Measurements from ENCODE around the gene COL4A3. TPM values are rescaled to one million over a fixed set of nuclear protein-coding genes. Genes with fewer than 3 reads are reported as not detected.

COL4A3 gene
- total and polyA plus RNA-seq, 9 of the 15 experiments (the other 6 are each of a cell fraction or from before 2014, with no cell fraction given), result not detected

DNA sequence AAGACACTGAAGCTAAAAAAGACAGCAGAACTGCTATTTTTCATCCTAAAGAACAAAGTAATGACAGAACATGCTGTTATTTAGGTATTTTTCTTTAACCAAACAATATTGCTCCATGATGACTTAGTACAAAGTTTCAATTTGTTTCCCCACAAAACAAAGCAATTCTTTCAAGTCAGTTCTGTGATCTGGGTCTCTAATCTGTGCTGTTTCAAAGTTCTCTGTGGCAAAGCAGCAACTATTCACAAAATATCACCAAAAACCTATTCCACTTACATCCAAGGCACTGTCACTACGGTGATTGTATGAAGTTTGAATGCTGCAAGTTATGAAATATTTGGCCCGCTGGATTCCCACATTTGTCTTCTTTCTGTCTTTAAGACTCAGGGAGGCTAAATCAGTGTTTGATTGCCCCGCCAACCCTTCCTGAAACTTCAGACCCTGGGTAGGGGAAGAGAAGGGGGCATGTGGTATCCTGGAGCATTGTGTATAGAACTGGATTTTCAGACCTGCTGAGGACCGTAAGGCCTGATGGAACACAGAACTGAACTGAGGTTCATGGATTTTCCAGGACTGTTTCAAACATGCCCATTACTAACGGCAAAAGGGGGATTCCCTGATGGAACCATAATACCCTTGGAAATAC is 147.6 kb downstream of the COL4A3 start (continued):
- TF ChIP-seq, protein P1, sequence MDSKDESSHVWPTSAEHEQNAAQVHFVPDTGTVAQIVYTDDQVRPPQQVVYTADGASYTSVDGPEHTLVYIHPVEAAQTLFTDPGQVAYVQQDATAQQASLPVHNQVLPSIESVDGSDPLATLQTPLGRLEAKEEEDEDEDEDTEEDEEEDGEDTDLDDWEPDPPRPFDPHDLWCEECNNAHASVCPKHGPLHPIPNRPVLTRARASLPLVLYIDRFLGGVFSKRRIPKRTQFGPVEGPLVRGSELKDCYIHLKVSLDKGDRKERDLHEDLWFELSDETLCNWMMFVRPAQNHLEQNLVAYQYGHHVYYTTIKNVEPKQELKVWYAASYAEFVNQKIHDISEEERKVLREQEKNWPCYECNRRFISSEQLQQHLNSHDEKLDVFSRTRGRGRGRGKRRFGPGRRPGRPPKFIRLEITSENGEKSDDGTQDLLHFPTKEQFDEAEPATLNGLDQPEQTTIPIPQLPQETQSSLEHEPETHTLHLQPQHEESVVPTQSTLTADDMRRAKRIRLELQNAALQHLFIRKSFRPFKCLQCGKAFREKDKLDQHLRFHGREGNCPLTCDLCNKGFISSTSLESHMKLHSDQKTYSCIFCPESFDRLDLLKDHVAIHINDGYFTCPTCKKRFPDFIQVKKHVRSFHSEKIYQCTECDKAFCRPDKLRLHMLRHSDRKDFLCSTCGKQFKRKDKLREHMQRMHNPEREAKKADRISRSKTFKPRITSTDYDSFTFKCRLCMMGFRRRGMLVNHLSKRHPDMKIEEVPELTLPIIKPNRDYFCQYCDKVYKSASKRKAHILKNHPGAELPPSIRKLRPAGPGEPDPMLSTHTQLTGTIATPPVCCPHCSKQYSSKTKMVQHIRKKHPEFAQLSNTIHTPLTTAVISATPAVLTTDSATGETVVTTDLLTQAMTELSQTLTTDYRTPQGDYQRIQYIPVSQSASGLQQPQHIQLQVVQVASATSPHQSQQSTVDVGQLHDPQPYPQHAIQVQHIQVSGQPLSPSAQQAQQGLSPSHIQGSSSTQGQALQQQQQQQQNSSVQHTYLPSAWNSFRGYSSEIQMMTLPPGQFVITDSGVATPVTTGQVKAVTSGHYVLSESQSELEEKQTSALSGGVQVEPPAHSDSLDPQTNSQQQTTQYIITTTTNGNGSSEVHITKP (IDR thresholded peaks at IDR 0.05; ENCODE audit: partially characterized antibody), result no peak
- TF ChIP-seq SRF (CRISPR knock-in tag; IDR thresholded peaks at IDR 0.05) (no peak), SMARCE1 (IDR thresholded peaks at IDR 0.05) (no peak), RBFOX2 (IDR thresholded peaks at IDR 0.05; ENCODE audit: low read depth, low read length) (no peak), CC2D1A (IDR thresholded peaks at IDR 0.05) (no peak), HLTF (IDR thresholded peaks at IDR 0.05) (no peak)

DNA sequence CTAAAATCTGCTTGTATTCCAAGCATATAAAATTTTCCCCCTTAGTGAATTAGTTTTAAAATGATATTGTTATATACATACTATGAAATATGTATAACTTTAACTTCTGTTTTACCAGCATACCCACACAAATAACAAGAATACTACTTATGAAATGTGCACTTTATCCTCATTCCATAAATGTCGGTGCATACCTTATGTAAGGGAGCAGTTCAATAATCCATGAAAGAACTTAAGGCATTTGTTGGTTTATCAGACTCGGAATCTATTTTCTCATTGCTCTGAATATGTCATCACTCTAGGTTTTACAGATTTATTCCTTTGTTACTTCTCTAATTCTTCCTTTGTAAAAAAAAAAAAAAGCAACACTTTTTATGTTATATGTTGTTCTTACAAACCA is 148.2 kb downstream of the COL4A3 start:
- Histone ChIP-seq H3K9me3 (replicated peaks; ENCODE audit: control insufficient read depth, insufficient read depth, low read depth, low read length) (no peaks in the 10 kb centered on the region), H3K4me2 (ENCODE audit: insufficient read depth, low read length) (no peak overlapping the region), H3K36me3 (ENCODE audit: control insufficient read depth, insufficient read depth, low read length) (no peaks in the 10 kb centered on the region), H3K9ac (ENCODE audit: insufficient read depth in 1 of 2, low read depth in 2 of 2, low read length in 2 of 2) (no peak overlapping the region), H3K27me3 (ENCODE audit: control insufficient read depth in 2 of 2, insufficient read depth in 2 of 2, low read length in 2 of 2) (no peaks in the 10 kb centered on the region; a peak in 2 of 5 replicates), H3K79me2 (ENCODE audit: control insufficient read depth, insufficient read depth, low read length) (no peaks in the 10 kb centered on the region), H3K4me3 (no peak overlapping the region), H3K27ac (ENCODE audit: extremely low read depth, low read depth, low read length) (no peak overlapping the region), H4K20me1 (replicated peaks; ENCODE audit: control insufficient read depth, insufficient read depth, low read length) (no peaks in the 10 kb centered on the region), H3K4me1 (replicated peaks in 1 of 2; ENCODE audit: control insufficient read depth in 2 of 2, insufficient read depth in 2 of 2, low read length in 2 of 2) (no peaks in the 10 kb centered on the region), H2AFZ (ENCODE audit: low read depth, low read length) (no peak overlapping the region), H3K9me1 (ENCODE audit: control insufficient read depth, insufficient read depth, low read length) (no peaks in the 10 kb centered on the region)
- ChIA-PET POLR2A (no interaction called here), CTCF (ENCODE audit: low intra/inter-chr PET ratio) (no interaction called here)
- TF ChIP-seq SMC3 (conservative IDR thresholded peaks at IDR 0.05; ENCODE audit: insufficient read depth, low read depth, low read length) (no peak), CHCHD3 (CRISPR knock-in tag; IDR thresholded peaks at IDR 0.05) (no peak), MTA2 (IDR thresholded peaks at IDR 0.05; ENCODE audit: low read depth) (no peak), EP300 (IDR thresholded peaks at IDR 0.05; ENCODE audit: low read length) (no peak)
- TF ChIP-seq, protein P2, sequence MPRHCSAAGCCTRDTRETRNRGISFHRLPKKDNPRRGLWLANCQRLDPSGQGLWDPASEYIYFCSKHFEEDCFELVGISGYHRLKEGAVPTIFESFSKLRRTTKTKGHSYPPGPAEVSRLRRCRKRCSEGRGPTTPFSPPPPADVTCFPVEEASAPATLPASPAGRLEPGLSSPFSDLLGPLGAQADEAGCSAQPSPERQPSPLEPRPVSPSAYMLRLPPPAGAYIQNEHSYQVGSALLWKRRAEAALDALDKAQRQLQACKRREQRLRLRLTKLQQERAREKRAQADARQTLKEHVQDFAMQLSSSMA (CRISPR knock-in tag; IDR thresholded peaks at IDR 0.05), result no peak
- TF ChIP-seq, protein P3, sequence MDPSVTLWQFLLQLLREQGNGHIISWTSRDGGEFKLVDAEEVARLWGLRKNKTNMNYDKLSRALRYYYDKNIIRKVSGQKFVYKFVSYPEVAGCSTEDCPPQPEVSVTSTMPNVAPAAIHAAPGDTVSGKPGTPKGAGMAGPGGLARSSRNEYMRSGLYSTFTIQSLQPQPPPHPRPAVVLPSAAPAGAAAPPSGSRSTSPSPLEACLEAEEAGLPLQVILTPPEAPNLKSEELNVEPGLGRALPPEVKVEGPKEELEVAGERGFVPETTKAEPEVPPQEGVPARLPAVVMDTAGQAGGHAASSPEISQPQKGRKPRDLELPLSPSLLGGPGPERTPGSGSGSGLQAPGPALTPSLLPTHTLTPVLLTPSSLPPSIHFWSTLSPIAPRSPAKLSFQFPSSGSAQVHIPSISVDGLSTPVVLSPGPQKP (CRISPR knock-in tag; IDR thresholded peaks at IDR 0.05), result no peak
- no peak for ATAC-seq
- DNase-seq (ENCODE audit: extremely low read depth in 1 of 4, low spot score in 3 of 4), result no peak
- no TSS peak for BruUV-seq (replicated peaks)
- intact Hi-C loops (cut with micrococcal nuclease) (no loop called here), in situ Hi-C loops (cut with MboI) (no loop called here)
- FAIRE-seq, result no peak
- WGBS (ENCODE audit: insufficient coverage, low coverage, missing lambda C conversion rate), result 0% methylated on average over 2 of the region's 2 CpGs

Data from K562 (cell line).